Esophagus muscularis mucosa (tissue), 4 donors: ENCODE results near the gene CARMIL3.
"Not testable (repeated sequence)": the region's sequence is repeated elsewhere in the genome, so short reads cannot be mapped to it uniquely, and the experiment has no call there.

Source experiments
- EP300 ChIP-seq: sonication (generic); formaldehyde crosslinking; IDR thresholded peaks from one replicate; pipeline ENCODE4 v1.6.1; 2017; ENCODE audit warnings: antibody characterized with exemption
- POLR2A ChIP-seq: fragments of 450-650 bp; IDR thresholded peaks from one replicate; pipeline ENCODE4 v1.6.1; 2017; ENCODE audit warnings: antibody characterized with exemption, moderate library complexity, mild to moderate bottlenecking, low read depth
- POLR2AphosphoS5 ChIP-seq, 2 donors: sonication (generic); formaldehyde crosslinking; IDR thresholded peaks; one replicate each; pipeline ENCODE4 v1.6.1; 2017; ENCODE audit warnings: antibody characterized with exemption in 2 of 2
- TF ChIP-seq, protein P1 (sequence below), 3 experiments: fragments of 200-600 bp in 2 of 3; fragments of 450-650 bp in 1 of 3; sonication (generic) in 2 of 3; IDR thresholded peaks; one replicate each; pipeline ENCODE4 v1.5.1; 2017 to 2019; ENCODE audit warnings: antibody characterized with exemption in 3 of 3, mild to moderate bottlenecking in 2 of 3, moderate library complexity in 1 of 3

DNA sequence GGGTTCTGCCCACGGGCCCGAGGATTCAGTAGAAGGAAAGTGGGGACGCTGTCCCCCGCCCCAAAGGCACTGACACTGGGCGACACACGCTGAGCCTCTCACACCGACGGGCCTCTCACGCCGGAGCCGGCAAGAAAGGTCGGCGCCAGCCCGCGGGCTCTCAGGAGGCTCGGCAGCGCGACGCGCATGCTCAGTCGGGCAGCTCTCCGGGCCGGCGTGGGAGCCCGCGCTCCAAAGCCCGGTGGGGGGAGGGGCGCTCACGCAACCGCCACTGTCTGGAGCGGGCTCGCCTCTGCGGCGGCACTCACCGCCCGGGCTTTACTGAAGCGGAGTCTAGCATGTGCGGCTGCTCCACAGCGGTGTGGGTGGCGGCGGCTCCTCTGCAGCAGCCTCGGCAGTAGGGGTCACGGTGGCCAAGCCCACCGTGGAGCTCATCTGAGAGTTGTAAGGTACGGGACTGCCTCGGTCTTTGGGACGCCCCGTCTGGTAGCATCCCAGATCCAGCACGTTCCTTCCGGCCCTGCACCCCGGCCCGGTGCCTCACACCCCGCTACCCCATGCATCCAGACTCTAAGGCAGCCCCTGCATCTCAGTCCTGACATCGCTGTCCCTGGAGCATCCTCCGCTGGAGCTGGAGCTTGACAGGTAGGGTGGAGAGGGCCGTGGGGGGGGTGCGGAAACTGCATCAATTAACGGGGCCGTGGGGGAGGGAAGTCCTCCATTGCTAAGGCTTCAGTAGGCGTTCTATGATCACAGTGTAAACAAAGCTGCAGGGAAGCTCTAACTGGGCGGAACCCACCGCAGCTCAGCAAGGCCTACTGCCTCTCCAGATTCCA lies 44.8 kb upstream of the CARMIL3 start:
- not testable (repeated sequence) for TF ChIP-seq EP300; POLR2A; POLR2AphosphoS5 (IDR thresholded peaks at IDR 0.05)
- TF ChIP-seq, protein P1, sequence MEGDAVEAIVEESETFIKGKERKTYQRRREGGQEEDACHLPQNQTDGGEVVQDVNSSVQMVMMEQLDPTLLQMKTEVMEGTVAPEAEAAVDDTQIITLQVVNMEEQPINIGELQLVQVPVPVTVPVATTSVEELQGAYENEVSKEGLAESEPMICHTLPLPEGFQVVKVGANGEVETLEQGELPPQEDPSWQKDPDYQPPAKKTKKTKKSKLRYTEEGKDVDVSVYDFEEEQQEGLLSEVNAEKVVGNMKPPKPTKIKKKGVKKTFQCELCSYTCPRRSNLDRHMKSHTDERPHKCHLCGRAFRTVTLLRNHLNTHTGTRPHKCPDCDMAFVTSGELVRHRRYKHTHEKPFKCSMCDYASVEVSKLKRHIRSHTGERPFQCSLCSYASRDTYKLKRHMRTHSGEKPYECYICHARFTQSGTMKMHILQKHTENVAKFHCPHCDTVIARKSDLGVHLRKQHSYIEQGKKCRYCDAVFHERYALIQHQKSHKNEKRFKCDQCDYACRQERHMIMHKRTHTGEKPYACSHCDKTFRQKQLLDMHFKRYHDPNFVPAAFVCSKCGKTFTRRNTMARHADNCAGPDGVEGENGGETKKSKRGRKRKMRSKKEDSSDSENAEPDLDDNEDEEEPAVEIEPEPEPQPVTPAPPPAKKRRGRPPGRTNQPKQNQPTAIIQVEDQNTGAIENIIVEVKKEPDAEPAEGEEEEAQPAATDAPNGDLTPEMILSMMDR (IDR thresholded peaks at IDR 0.05) = not testable (repeated sequence)
